Epithelial cell of esophagus (primary cell): Measurements from ENCODE around the gene SPRED2.

Experiments used
- DNase-seq: peaks from one replicate; pipeline ENCODE4 v3.0.0; 2010; ENCODE audit warnings: low read depth
- H3K4me3 ChIP-seq: 2 replicates; pipeline ENCODE4 v1.5.1; 2011; ENCODE audit warnings: mild to moderate bottlenecking, low read length, control low read depth
- CTCF ChIP-seq: IDR thresholded peaks from 2 replicates; pipeline ENCODE4 v1.5.1; 2011; ENCODE audit warnings: low read depth, mild to moderate bottlenecking, low read length, control low read depth, inconsistent platforms; ENCODE audit not compliant: insufficient read depth; ENCODE audit errors: missing control alignments

SPRED2 gene

GRCh38 chr2:65435625-65436168 is 3.3 kb upstream of the SPRED2 start:
- peak overlapping the region; percentile 66 for H3K4me3 ChIP-seq
- peak; percentile 5 for TF ChIP-seq CTCF
- DNase-seq = peak; percentile 80

GRCh38 chr2:65434592-65435241 is 2.3 kb upstream of the SPRED2 start:
- no peak for TF ChIP-seq CTCF
- H3K4me3 ChIP-seq = no peak overlapping the region
- DNase-seq = no peak

- TF ChIP-seq CTCF = no peak
- H3K4me3 ChIP-seq = peak overlapping the region; percentile 77
- peak; percentile 38 for DNase-seq
These were observed 775 bp downstream of the SPRED2 start for GRCh38 chr2:65431421-65432226.

GRCh38 chr2:65430603-65431420 is 1.6 kb downstream of the SPRED2 start:
- peak; percentile 65 for DNase-seq
- H3K4me3 ChIP-seq = peak overlapping the region; percentile 77
- no peak for TF ChIP-seq CTCF

- H3K4me3 ChIP-seq = peak overlapping the region; percentile 77
- TF ChIP-seq CTCF = no peak
- no peak for DNase-seq
These were observed 2.4 kb downstream of the SPRED2 start for GRCh38 chr2:65429786-65430602.

GRCh38 chr2:65427532-65427931 is 4.9 kb downstream of the SPRED2 start:
- no peak for TF ChIP-seq CTCF
- no peak overlapping the region for H3K4me3 ChIP-seq
- no peak for DNase-seq
